ENCODE results near the gene IRF2.

The IRF2 gene

DNA sequence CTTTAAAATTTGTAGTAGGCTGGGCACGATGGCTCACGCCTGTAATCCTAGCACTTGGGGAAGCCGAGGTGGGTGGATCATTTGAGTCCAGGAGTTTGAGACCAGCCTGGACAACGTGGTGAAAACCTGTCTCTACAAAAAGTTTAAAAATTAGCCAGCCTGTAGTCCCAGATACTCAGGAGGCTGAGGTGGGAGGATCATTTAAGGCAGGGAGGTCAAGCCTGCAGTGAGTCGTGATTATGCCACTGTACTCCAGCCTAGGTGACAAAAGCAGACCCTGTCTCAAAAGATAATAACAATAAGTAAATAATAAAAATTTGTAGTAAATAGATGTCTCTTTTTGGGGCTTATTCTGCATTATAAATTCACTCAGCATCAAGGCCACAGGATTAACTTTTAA is 118.5 kb downstream of the IRF2 start:
- TF ChIP-seq, protein P1, sequence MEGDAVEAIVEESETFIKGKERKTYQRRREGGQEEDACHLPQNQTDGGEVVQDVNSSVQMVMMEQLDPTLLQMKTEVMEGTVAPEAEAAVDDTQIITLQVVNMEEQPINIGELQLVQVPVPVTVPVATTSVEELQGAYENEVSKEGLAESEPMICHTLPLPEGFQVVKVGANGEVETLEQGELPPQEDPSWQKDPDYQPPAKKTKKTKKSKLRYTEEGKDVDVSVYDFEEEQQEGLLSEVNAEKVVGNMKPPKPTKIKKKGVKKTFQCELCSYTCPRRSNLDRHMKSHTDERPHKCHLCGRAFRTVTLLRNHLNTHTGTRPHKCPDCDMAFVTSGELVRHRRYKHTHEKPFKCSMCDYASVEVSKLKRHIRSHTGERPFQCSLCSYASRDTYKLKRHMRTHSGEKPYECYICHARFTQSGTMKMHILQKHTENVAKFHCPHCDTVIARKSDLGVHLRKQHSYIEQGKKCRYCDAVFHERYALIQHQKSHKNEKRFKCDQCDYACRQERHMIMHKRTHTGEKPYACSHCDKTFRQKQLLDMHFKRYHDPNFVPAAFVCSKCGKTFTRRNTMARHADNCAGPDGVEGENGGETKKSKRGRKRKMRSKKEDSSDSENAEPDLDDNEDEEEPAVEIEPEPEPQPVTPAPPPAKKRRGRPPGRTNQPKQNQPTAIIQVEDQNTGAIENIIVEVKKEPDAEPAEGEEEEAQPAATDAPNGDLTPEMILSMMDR (conservative IDR thresholded peaks at IDR 0.05; ENCODE audit: control insufficient read depth, insufficient read depth, low read depth, low read length), result no peak
- no peak for DNase-seq (ENCODE audit: low read depth)
- no peak overlapping the region for H3K4me3 ChIP-seq (ENCODE audit: control insufficient read depth, low read depth, low read length)

DNA sequence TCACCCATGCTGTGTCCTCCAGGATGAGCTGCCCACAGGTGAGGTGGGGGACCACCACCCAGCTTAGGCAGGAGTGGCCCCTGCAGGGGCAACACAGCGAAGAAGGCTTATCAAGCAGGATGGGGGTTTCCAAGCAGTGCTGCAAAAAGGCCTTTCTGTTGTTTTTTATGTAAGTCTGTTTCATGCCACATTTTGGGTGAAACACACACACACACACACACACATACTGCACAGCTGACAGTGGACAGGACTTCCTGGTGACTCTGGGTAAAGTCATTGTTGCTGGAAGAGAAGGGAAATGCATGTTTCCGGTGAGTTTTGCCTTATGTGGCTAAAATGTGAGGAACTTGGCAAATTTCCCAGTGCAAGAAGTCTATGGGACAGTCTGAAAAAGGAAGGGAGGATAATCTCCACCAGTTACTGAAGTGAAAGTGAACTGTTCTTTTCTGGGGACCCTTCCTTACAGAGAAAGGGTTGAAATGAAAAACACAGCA is 119.2 kb downstream of the IRF2 start:
- TF ChIP-seq, protein P1 (conservative IDR thresholded peaks at IDR 0.05; ENCODE audit: control insufficient read depth, insufficient read depth, low read depth, low read length), result no peak
- no peak overlapping the region for H3K4me3 ChIP-seq (ENCODE audit: control insufficient read depth, low read depth, low read length)
- DNase-seq (ENCODE audit: low read depth), result peak; percentile 91

DNA sequence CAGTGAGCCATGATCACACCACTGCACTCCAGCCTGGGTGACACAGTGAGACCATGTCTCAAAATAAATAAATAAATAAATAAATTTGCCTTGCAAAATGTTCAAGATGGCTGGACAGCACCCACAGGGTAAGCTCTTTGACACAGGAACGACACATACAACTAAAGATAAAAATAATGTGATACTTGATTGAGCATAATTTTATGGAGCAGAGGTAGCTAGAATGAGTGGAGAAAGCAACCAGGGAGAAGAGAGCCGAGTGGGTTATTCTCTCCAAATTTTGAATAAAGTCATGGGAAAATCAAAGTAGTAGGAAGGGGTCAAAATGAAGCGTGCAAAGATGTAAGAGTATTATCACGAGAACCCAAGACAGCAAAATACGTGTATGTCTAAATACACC is 121.5 kb downstream of the IRF2 start:
- TF ChIP-seq, protein P1 (conservative IDR thresholded peaks at IDR 0.05; ENCODE audit: control insufficient read depth, insufficient read depth, low read depth, low read length), result no peak
- DNase-seq (ENCODE audit: low read depth), result no peak
- H3K4me3 ChIP-seq (ENCODE audit: control insufficient read depth, low read depth, low read length), result no peak overlapping the region

DNA sequence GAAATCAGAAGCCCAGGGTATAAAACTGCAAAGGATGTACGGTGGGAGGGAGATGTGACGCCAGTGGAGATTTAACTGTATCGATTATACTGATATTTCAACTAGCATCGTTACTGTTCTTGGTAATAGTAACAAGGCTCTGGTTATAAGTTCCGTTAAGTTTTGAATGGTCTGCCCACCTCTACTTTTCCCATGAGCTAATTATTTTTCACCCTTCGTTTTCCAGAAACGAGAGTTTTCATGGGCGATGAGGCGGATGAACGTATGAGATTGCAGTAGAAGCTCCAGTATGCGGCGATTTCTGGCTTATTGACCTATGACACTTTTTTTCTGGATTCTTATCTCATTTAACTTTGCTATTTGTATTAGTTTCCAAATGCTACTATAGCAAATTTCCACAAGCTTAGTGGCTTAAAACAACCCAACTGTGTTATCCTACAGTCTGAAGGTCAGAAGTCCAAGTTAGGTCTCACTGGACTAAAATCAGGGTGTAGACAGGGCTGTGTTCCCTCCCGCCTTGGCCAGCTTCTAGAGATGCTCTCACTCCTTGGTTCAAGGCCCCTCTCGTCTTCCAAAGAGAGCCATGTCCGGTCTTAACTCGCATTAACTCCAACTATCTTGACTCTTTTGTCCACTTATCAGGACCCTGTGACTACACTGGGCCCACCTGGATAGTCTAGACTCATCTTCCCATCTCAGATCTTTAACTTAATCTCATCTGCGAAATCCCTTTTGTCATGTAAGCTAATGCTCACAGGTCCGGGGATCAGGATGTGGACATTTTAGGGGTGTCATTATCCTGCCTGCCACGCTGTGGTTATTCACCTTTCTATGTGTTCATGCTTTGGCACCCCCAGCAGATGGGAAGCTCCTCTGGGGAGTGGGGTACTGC is 122.5 kb downstream of the IRF2 start:
- TF ChIP-seq, protein P1 (conservative IDR thresholded peaks at IDR 0.05; ENCODE audit: control insufficient read depth, insufficient read depth, low read depth, low read length), result no peak
- no peak for DNase-seq (ENCODE audit: low read depth)
- no peak overlapping the region for H3K4me3 ChIP-seq (ENCODE audit: control insufficient read depth, low read depth, low read length)

DNA sequence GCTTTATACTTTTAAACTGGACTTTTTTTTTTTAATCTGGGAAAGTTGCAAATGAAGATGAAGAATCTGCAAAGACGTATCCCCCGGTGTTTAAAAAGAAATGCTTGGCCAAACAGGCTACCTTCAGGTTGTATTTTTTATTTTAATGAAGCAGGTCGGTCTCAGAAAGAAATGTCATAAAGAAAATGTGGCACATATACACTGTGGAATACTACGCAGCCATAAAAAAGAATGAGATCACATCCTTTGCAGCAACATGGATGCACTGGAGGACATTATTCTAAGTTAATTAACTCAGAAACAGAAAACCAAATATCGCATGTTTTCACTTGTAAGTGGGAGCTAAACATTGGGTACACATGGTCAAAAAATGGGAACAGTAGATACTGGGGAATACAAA is 123.4 kb downstream of the IRF2 start:
- no peak for DNase-seq (ENCODE audit: low read depth)
- TF ChIP-seq, protein P1 (conservative IDR thresholded peaks at IDR 0.05; ENCODE audit: control insufficient read depth, insufficient read depth, low read depth, low read length), result no peak
- H3K4me3 ChIP-seq (ENCODE audit: control insufficient read depth, low read depth, low read length), result no peak overlapping the region

DNA sequence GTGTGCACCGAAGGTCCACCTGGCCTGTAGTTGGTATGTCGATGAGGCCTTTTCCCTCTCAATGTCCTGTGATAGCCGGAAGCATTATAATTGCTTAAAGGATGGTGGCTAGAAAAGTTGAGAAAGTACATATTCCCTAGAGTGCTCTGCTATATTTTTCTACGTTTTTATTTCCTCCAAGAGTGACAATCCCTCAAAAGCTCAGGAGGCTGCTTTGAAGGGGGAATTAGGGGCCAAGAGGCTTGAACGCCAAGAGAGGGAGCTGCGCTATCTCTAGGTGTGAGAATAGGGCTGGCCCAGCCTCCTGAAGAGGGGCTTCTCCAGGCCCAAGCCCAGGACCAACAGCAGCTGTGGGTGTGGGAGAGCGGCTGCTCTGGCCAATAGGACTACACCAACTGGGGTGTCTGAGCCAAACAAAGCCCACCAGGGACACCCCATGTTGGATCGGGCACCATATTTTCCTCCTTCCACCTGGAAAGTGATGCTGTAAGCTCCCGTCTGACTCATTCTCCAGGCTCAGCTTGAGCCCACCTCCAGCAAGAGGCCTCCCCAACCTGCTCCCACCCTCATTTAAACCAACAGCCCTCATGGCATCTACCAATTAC is 124.0 kb downstream of the IRF2 start:
- TF ChIP-seq, protein P1 (conservative IDR thresholded peaks at IDR 0.05; ENCODE audit: control insufficient read depth, insufficient read depth, low read depth, low read length), result no peak
- no peak overlapping the region for H3K4me3 ChIP-seq (ENCODE audit: control insufficient read depth, low read depth, low read length)
- no peak for DNase-seq (ENCODE audit: low read depth)
